Mammary epithelial cell (primary cell): ENCODE data around the gene FGD6.
"Not testable (repeated sequence)": the region's sequence is repeated elsewhere in the genome, so short reads cannot be mapped to it uniquely, and the experiment has no call there.

Experiments
- EZH2 ChIP-seq: IDR thresholded peaks from 2 replicates; pipeline ENCODE4 v1.6.1; 2012; ENCODE audit warnings: low read length, inconsistent platforms, borderline replicate concordance
- TF ChIP-seq, protein P1 (sequence below), 2 donors: IDR thresholded peaks in 1 of 2; conservative IDR thresholded peaks in 1 of 2; 2 replicates each; pipeline ENCODE4 v1.5.1; 2011 to 2012; ENCODE audit warnings: inconsistent platforms in 2 of 2, low read length in 2 of 2, mild to moderate bottlenecking in 2 of 2, control low read depth in 1 of 2, low read depth in 1 of 2; ENCODE audit not compliant: insufficient read depth in 1 of 2; ENCODE audit errors: extremely low read depth in 1 of 2

- TF ChIP-seq EZH2, result not testable (repeated sequence)
- TF ChIP-seq, protein P1, sequence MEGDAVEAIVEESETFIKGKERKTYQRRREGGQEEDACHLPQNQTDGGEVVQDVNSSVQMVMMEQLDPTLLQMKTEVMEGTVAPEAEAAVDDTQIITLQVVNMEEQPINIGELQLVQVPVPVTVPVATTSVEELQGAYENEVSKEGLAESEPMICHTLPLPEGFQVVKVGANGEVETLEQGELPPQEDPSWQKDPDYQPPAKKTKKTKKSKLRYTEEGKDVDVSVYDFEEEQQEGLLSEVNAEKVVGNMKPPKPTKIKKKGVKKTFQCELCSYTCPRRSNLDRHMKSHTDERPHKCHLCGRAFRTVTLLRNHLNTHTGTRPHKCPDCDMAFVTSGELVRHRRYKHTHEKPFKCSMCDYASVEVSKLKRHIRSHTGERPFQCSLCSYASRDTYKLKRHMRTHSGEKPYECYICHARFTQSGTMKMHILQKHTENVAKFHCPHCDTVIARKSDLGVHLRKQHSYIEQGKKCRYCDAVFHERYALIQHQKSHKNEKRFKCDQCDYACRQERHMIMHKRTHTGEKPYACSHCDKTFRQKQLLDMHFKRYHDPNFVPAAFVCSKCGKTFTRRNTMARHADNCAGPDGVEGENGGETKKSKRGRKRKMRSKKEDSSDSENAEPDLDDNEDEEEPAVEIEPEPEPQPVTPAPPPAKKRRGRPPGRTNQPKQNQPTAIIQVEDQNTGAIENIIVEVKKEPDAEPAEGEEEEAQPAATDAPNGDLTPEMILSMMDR (conservative IDR thresholded peaks at IDR 0.05 in 1 of 2, IDR thresholded peaks at IDR 0.05 in 1 of 2; ENCODE audit: extremely low read depth in 1 of 2, insufficient read depth in 1 of 2, low read depth in 1 of 2, low read length in 2 of 2), result not testable (repeated sequence)
Observed at GRCh38 chr12:95241138-95241537, 23.9 kb upstream of the FGD6 start.
